M059J (cell line): ENCODE results near the gene CTDSP2. TPM values are rescaled to one million over a fixed set of nuclear protein-coding genes. Genes with fewer than 3 reads are reported as not detected.
"Not testable (repeated sequence)": the region's sequence is repeated elsewhere in the genome, so short reads cannot be mapped to it uniquely, and the experiment has no call there.

Experiments used
- DNase-seq: peaks from one replicate; pipeline ENCODE4 v3.0.0-alpha.2; 2012; ENCODE audit warnings: low read depth
- total RNA-seq: library from RNA; depleted of rRNA; stranded (reverse); fragments of >200 nt; shearing (Covaris generic); gene quantifications from 2 replicates; pipeline ENCODE4 v1.2.3, GENCODE V29; 2014

The CTDSP2 gene
- total RNA-seq, 1 experiment from 2014 or later, result 44.2 TPM

- DNase-seq, result peak; percentile 62
Observed at GRCh38 chr12:57881475-57881874, 34.9 kb upstream of the CTDSP2 start.

GRCh38 chr12:57881035-57881434 lies 34.5 kb upstream of the CTDSP2 start:
- DNase-seq, result peak; percentile 86

- DNase-seq, result no peak
Observed at GRCh38 chr12:57877876-57878275, 31.3 kb upstream of the CTDSP2 start.

- DNase-seq, result peak; percentile 50
Observed at GRCh38 chr12:57875753-57876547, 29.4 kb upstream of the CTDSP2 start.

- DNase-seq, result no peak
Observed at GRCh38 chr12:57874166-57875108, 27.9 kb upstream of the CTDSP2 start.

GRCh38 chr12:57872362-57872761 lies 25.8 kb upstream of the CTDSP2 start:
- DNase-seq, result no peak

- DNase-seq, result no peak
Observed at GRCh38 chr12:57869927-57870318, 23.4 kb upstream of the CTDSP2 start.

GRCh38 chr12:57869298-57869926 lies 22.9 kb upstream of the CTDSP2 start:
- no peak for DNase-seq

GRCh38 chr12:57868851-57869268 lies 22.3 kb upstream of the CTDSP2 start:
- peak; percentile 36 for DNase-seq

- no peak for DNase-seq
Observed at GRCh38 chr12:57868221-57868620, 21.7 kb upstream of the CTDSP2 start.

GRCh38 chr12:57866308-57867019 lies 19.9 kb upstream of the CTDSP2 start:
- no peak for DNase-seq

- DNase-seq, result peak; percentile 80
Observed at GRCh38 chr12:57865084-57865751, 18.7 kb upstream of the CTDSP2 start.

- DNase-seq, result peak; percentile 25
Observed at GRCh38 chr12:57864442-57865083, 18.0 kb upstream of the CTDSP2 start.

- DNase-seq, result no peak
Observed at GRCh38 chr12:57863676-57864075, 17.1 kb upstream of the CTDSP2 start.

GRCh38 chr12:57861967-57862366 lies 15.4 kb upstream of the CTDSP2 start:
- DNase-seq, result no peak

GRCh38 chr12:57860883-57861282 lies 14.4 kb upstream of the CTDSP2 start:
- DNase-seq, result not testable (repeated sequence)

- no peak for DNase-seq
Observed at GRCh38 chr12:57859121-57859520, 12.6 kb upstream of the CTDSP2 start.

- DNase-seq, result not testable (repeated sequence)
Observed at GRCh38 chr12:57858123-57858522, 11.6 kb upstream of the CTDSP2 start.

GRCh38 chr12:57854965-57855364 lies 8.4 kb upstream of the CTDSP2 start:
- DNase-seq, result no peak

- peak; percentile 48 for DNase-seq
Observed at GRCh38 chr12:57853864-57854556, 7.5 kb upstream of the CTDSP2 start.
